GM12878 (cell line): ENCODE results near the gene GGNBP2. TPM values are rescaled to one million over a fixed set of nuclear protein-coding genes. Genes with fewer than 3 reads are reported as not detected.

Experiments used
- BACH1 ChIP-seq: fragments of 450-650 bp; IDR thresholded peaks from 2 replicates; pipeline ENCODE4 v1.6.1; 2017; ENCODE audit warnings: mild to moderate bottlenecking, borderline replicate concordance
- BCL11A ChIP-seq: IDR thresholded peaks from 2 replicates; pipeline ENCODE4 v1.6.1; 2011; ENCODE audit warnings: low read depth, low read length
- BHLHE40 ChIP-seq, 2 experiments: fragments of 450-650 bp in 1 of 2; IDR thresholded peaks; 2 replicates each; pipeline ENCODE4 v1.6.1; 2011 to 2017; ENCODE audit warnings: low read depth in 2 of 2, borderline replicate concordance in 1 of 2, improper control_type of control experiment in 1 of 2, low read length in 1 of 2, mild to moderate bottlenecking in 1 of 2
- CBX3 ChIP-seq: fragments of 200-600 bp; sonication (generic); IDR thresholded peaks from 2 replicates; pipeline ENCODE4 v1.6.1; 2016; ENCODE audit warnings: low read depth, borderline replicate concordance
- CHD1 ChIP-seq: IDR thresholded peaks from 2 replicates; pipeline ENCODE4 v1.6.1; 2012; ENCODE audit warnings: low read depth, low read length, improper control_type of control experiment
- GABPA ChIP-seq: IDR thresholded peaks from 2 replicates; pipeline ENCODE4 v1.6.1; 2014; ENCODE audit warnings: antibody characterized with exemption, low read depth, mild to moderate bottlenecking, inconsistent platforms
- IRF4 ChIP-seq: IDR thresholded peaks from 2 replicates; pipeline ENCODE4 v1.6.1; 2011; ENCODE audit warnings: low read depth, low read length
- LARP7 ChIP-seq: fragments of 450-650 bp; IDR thresholded peaks from 2 replicates; pipeline ENCODE4 v1.6.1; 2017; ENCODE audit warnings: mild to moderate bottlenecking
- MYB ChIP-seq: fragments of 150-350 bp; IDR thresholded peaks from 2 replicates; pipeline ENCODE4 v1.6.1; 2014; ENCODE audit warnings: mild to moderate bottlenecking, low read depth, low read length, borderline replicate concordance
- NR2C2 ChIP-seq: IDR thresholded peaks from 2 replicates; pipeline ENCODE4 v1.6.1; 2011; ENCODE audit warnings: borderline replicate concordance, low read depth; ENCODE audit not compliant: control insufficient read depth, insufficient read length
- RAD51 ChIP-seq: fragments of 450-650 bp; IDR thresholded peaks from 2 replicates; pipeline ENCODE4 v1.6.1; 2016; ENCODE audit warnings: moderate library complexity, mild to moderate bottlenecking, inconsistent platforms
- RCOR1 ChIP-seq: conservative IDR thresholded peaks from 2 replicates; pipeline ENCODE4 v1.6.1; 2012; ENCODE audit warnings: low read depth, low read length, improper control_type of control experiment
- SIN3A ChIP-seq: IDR thresholded peaks from 2 replicates; pipeline ENCODE4 v1.6.1; 2012; ENCODE audit warnings: low read depth, low read length, improper control_type of control experiment
- SREBF1 ChIP-seq: IDR thresholded peaks from 2 replicates; pipeline ENCODE4 v1.6.1; 2012; ENCODE audit warnings: mild to moderate bottlenecking, low read length
- TARDBP ChIP-seq: IDR thresholded peaks from 2 replicates; pipeline ENCODE4 v1.6.1; 2016; ENCODE audit warnings: borderline replicate concordance
- YY1 ChIP-seq: IDR thresholded peaks from 2 replicates; pipeline ENCODE4 v1.6.1; 2011; ENCODE audit warnings: low read depth, mild to moderate bottlenecking, low read length
- ZZZ3 ChIP-seq: IDR thresholded peaks from 2 replicates; pipeline ENCODE4 v1.6.1; 2011; ENCODE audit warnings: low read depth; ENCODE audit not compliant: control insufficient read depth, insufficient read length
- polyA plus RNA-seq, 11 experiments: library from polyadenylated mRNA; depleted of rRNA in 4 of 11; unstranded in 6 of 11; stranded (reverse) in 5 of 11; fragments of >200 nt; fragmentation: Nextera tagmentation in 4 of 11; fragmentation: Illumina TruSeq in 1 of 11; extraction: Ambion mirVana in 4 of 11; extraction: Trizol in 1 of 11; gene quantifications; 1 replicate in 1 of 11; 2 replicates in 10 of 11; pipeline versions ENCODE4 v1.2.1 to v1.2.3, GENCODE V29; 2011 to 2016; ENCODE audit warnings: inconsistent platforms in 2 of 11, missing spikeins in 2 of 11, low read depth in 1 of 11
- total RNA-seq, 4 experiments: library from RNA; depleted of rRNA in 3 of 4; stranded (reverse); fragments of >200 nt in 3 of 4; fragmentation: Illumina TruSeq in 1 of 4; extraction: Trizol in 1 of 4; gene quantifications; 2 replicates each; pipeline versions ENCODE4 v1.2.1 to v1.2.3, GENCODE V29; 2013 to 2021
- TF ChIP-seq, protein P1 (sequence below): fragments of 450-650 bp; IDR thresholded peaks from 2 replicates; pipeline ENCODE4 v1.6.1; 2017; ENCODE audit warnings: borderline replicate concordance
- TF ChIP-seq, protein P2 (sequence below): fragments of 150-350 bp; IDR thresholded peaks from 2 replicates; pipeline ENCODE4 v1.6.1; 2014; ENCODE audit warnings: mild to moderate bottlenecking, low read depth, low read length
- TF ChIP-seq, protein P3 (sequence below): fragments of 150-350 bp; IDR thresholded peaks from 2 replicates; pipeline ENCODE4 v1.6.1; 2016; ENCODE audit warnings: low read depth, low read length
- TF ChIP-seq, protein P4 (sequence below): fragments of 450-650 bp; IDR thresholded peaks from 2 replicates; pipeline ENCODE4 v1.6.1; 2018; ENCODE audit warnings: mild to moderate bottlenecking, low read depth, moderate library complexity; ENCODE audit not compliant: partially characterized antibody
- TF ChIP-seq, protein P5 (sequence below): IDR thresholded peaks from 2 replicates; pipeline ENCODE4 v1.6.1; 2012; ENCODE audit warnings: low read depth, low read length, improper control_type of control experiment

Gene GGNBP2
- total and polyA plus RNA-seq, 10 of the 15 experiments (the other 5 are each of a cell fraction or from before 2014, with no cell fraction given) = 36.3 to 82.0 (median 50.0) TPM

DNA sequence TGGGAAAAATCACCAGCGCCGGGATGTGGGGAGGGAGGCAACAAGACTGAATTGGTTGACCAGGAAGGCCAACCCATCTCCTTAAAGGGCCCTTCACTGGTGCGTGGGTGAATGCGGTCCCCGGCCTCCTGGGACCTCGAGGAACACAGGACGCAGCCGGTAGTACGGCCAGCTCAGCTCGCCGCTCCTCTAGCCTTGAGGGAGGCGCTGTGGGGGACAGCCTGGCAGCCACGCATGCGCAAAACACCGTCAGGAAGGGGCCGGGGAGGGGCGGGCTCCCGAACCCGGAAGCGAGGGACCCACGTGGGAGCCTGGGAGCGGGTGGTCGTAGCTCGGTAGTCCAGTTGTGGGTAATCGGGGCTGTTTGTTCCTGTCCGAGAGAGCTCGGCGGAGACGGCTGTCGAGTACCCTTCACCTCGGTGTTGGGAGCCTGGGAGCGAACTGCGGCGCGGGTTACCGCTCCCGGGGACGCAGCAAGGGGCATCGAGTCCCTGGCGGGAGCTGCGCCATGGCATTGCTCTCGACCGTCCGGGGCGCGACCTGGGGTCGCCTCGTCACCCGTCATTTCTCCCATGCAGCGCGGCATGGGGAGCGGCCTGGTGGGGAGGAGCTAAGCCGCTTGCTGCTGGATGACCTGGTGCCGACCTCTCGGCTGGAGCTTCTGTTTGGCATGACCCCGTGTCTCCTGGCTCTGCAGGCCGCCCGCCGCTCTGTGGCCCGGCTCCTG, 56.7 kb downstream of the GGNBP2 start, which contains the start of gene MRM1 (continued):
- TF ChIP-seq, protein P1, sequence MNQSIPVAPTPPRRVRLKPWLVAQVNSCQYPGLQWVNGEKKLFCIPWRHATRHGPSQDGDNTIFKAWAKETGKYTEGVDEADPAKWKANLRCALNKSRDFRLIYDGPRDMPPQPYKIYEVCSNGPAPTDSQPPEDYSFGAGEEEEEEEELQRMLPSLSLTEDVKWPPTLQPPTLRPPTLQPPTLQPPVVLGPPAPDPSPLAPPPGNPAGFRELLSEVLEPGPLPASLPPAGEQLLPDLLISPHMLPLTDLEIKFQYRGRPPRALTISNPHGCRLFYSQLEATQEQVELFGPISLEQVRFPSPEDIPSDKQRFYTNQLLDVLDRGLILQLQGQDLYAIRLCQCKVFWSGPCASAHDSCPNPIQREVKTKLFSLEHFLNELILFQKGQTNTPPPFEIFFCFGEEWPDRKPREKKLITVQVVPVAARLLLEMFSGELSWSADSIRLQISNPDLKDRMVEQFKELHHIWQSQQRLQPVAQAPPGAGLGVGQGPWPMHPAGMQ = no peak
- TF ChIP-seq, protein P2, sequence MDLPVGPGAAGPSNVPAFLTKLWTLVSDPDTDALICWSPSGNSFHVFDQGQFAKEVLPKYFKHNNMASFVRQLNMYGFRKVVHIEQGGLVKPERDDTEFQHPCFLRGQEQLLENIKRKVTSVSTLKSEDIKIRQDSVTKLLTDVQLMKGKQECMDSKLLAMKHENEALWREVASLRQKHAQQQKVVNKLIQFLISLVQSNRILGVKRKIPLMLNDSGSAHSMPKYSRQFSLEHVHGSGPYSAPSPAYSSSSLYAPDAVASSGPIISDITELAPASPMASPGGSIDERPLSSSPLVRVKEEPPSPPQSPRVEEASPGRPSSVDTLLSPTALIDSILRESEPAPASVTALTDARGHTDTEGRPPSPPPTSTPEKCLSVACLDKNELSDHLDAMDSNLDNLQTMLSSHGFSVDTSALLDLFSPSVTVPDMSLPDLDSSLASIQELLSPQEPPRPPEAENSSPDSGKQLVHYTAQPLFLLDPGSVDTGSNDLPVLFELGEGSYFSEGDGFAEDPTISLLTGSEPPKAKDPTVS = no peak
- TF ChIP-seq CBX3 (no peak), YY1 (0 out of 2 replicates have a peak, but pooled peaks have one; percentile 2), RCOR1 (no peak), ZZZ3 (no peak), LARP7 (no peak), RAD51 (peak; percentile 72), IRF4 (no peak; the same call in 1 of the 2 replicates), SREBF1 (no peak), SIN3A (peak; percentile 83; the same call in 1 of the 2 replicates), BHLHE40 (IDR thresholded peaks at IDR 0.05; ENCODE audit: borderline replicate concordance in 1 of 2, low read depth in 2 of 2, low read length in 1 of 2) (0 out of 4 replicates have a peak, but pooled peaks of 1 of the 2 experiments have one; percentile 22), BACH1 (no peak), BCL11A (no peak), GABPA (no peak), TARDBP (no peak), CHD1 (no peak), NR2C2 (no peak), MYB (no peak)
- TF ChIP-seq, protein P3, sequence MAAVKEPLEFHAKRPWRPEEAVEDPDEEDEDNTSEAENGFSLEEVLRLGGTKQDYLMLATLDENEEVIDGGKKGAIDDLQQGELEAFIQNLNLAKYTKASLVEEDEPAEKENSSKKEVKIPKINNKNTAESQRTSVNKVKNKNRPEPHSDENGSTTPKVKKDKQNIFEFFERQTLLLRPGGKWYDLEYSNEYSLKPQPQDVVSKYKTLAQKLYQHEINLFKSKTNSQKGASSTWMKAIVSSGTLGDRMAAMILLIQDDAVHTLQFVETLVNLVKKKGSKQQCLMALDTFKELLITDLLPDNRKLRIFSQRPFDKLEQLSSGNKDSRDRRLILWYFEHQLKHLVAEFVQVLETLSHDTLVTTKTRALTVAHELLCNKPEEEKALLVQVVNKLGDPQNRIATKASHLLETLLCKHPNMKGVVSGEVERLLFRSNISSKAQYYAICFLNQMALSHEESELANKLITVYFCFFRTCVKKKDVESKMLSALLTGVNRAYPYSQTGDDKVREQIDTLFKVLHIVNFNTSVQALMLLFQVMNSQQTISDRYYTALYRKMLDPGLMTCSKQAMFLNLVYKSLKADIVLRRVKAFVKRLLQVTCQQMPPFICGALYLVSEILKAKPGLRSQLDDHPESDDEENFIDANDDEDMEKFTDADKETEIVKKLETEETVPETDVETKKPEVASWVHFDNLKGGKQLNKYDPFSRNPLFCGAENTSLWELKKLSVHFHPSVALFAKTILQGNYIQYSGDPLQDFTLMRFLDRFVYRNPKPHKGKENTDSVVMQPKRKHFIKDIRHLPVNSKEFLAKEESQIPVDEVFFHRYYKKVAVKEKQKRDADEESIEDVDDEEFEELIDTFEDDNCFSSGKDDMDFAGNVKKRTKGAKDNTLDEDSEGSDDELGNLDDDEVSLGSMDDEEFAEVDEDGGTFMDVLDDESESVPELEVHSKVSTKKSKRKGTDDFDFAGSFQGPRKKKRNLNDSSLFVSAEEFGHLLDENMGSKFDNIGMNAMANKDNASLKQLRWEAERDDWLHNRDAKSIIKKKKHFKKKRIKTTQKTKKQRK = no peak
- TF ChIP-seq, protein P4, sequence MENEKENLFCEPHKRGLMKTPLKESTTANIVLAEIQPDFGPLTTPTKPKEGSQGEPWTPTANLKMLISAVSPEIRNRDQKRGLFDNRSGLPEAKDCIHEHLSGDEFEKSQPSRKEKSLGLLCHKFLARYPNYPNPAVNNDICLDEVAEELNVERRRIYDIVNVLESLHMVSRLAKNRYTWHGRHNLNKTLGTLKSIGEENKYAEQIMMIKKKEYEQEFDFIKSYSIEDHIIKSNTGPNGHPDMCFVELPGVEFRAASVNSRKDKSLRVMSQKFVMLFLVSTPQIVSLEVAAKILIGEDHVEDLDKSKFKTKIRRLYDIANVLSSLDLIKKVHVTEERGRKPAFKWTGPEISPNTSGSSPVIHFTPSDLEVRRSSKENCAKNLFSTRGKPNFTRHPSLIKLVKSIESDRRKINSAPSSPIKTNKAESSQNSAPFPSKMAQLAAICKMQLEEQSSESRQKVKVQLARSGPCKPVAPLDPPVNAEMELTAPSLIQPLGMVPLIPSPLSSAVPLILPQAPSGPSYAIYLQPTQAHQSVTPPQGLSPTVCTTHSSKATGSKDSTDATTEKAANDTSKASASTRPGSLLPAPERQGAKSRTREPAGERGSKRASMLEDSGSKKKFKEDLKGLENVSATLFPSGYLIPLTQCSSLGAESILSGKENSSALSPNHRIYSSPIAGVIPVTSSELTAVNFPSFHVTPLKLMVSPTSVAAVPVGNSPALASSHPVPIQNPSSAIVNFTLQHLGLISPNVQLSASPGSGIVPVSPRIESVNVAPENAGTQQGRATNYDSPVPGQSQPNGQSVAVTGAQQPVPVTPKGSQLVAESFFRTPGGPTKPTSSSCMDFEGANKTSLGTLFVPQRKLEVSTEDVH = no peak
- TF ChIP-seq, protein P5, sequence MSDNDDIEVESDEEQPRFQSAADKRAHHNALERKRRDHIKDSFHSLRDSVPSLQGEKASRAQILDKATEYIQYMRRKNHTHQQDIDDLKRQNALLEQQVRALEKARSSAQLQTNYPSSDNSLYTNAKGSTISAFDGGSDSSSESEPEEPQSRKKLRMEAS = peak; percentile 96
